Liver (tissue), 3 donors: ENCODE measurements around the gene NDUFS7.

Experiments
- ATF3 ChIP-seq: IDR thresholded peaks from 2 replicates; pipeline ENCODE4 v1.6.1; 2016; ENCODE audit warnings: antibody characterized with exemption
- CTCF ChIP-seq: fragments of 150-350 bp; IDR thresholded peaks from 2 replicates; pipeline ENCODE4 v1.5.1; 2017; ENCODE audit warnings: improper control_type of control experiment, low read depth, low read length; ENCODE audit not compliant: missing input control
- EGR1 ChIP-seq, 2 donors: IDR thresholded peaks; 2 replicates each; pipeline ENCODE4 v1.6.1; 2016 to 2018; ENCODE audit warnings: antibody characterized with exemption in 2 of 2, low read depth in 2 of 2
- GABPA ChIP-seq, 2 donors: IDR thresholded peaks in 1 of 2; conservative IDR thresholded peaks in 1 of 2; 2 replicates each; pipeline ENCODE4 v1.6.1; 2016; ENCODE audit warnings: antibody characterized with exemption in 2 of 2, mild to moderate bottlenecking in 1 of 2, moderate library complexity in 1 of 2
- JUND ChIP-seq, 2 donors: IDR thresholded peaks; 2 replicates each; pipeline ENCODE4 v1.6.1; 2016; ENCODE audit warnings: antibody characterized with exemption in 2 of 2
- MAX ChIP-seq: IDR thresholded peaks from 2 replicates; pipeline ENCODE4 v1.6.1; 2016; ENCODE audit warnings: antibody characterized with exemption
- NR2F2 ChIP-seq: IDR thresholded peaks from 2 replicates; pipeline ENCODE4 v1.6.1; 2016; ENCODE audit warnings: antibody characterized with exemption
- REST ChIP-seq: IDR thresholded peaks from 2 replicates; pipeline ENCODE4 v1.6.1; 2016; ENCODE audit warnings: antibody characterized with exemption, mild to moderate bottlenecking
- RXRA ChIP-seq, 2 donors: IDR thresholded peaks; 2 replicates each; pipeline ENCODE4 v1.6.1; 2017 to 2018; ENCODE audit warnings: antibody characterized with exemption in 2 of 2, mild to moderate bottlenecking in 1 of 2
- donor health status: healthy.
- donor health status: healthy.

GRCh38 chr19:1399079-1399478, 15.4 kb downstream of the NDUFS7 start:
- TF ChIP-seq GABPA (IDR thresholded peaks at IDR 0.05 in 1 of 2, conservative IDR thresholded peaks at IDR 0.05 in 1 of 2) (no peak), CTCF (no peak), EGR1 (IDR thresholded peaks at IDR 0.05; ENCODE audit: low read depth in 2 of 2) (no peak), RXRA (IDR thresholded peaks at IDR 0.05) (no peak), ATF3 (no peak), MAX (no peak), NR2F2 (no peak), REST (no peak), JUND (IDR thresholded peaks at IDR 0.05) (no peak)
